ENCODE results near the gene FARS2.

Gene FARS2

GRCh38 chr6:5285081-5285480, 23.8 kb downstream of the FARS2 start:
- DNase-seq (ENCODE audit: low read depth in 1 of 2, low spot score in 1 of 2): no peak

DNA sequence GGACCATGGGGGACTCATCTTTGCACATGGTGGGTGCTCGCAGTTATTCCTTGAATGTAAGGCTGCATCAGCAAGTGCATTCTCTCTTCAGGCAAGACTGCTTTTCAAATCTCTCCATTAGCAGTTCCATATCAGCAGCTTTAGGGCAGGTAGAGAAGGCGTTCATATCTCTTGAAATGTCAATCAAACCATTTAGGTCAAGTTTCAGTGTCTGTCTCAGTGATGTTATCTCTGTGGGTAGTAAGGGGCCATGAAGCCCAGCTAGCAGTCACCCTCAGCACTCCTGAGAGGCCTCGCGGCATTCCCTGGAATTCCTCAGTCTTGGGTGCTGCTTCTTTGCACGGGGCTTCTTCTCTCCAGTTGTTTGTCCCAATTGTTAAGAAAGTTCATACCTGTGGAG, 24.2 kb downstream of the FARS2 start:
- no peak for DNase-seq (ENCODE audit: low read depth in 1 of 2, low spot score in 1 of 2)

DNA sequence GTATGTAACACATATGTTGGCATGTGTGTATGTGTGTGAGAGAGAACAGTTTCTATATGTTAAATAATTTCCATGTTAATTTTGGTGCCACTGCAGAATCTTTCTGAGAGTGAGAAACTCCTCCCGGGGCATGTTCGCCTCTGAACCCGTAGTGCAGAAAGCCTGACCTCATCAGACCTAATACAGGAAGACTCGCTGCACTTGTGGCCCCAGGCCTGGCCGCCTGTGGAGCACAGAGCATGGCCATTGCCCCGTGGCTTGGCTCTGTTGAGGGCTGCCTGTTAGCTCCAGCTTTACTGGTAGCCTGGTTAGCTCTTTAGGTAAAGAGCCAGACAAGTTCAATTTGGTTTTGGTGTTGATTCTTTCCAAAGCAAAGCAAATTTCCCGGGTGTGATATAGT, 25.5 kb downstream of the FARS2 start:
- DNase-seq (ENCODE audit: low read depth in 1 of 2, low spot score in 1 of 2): no peak

DNA sequence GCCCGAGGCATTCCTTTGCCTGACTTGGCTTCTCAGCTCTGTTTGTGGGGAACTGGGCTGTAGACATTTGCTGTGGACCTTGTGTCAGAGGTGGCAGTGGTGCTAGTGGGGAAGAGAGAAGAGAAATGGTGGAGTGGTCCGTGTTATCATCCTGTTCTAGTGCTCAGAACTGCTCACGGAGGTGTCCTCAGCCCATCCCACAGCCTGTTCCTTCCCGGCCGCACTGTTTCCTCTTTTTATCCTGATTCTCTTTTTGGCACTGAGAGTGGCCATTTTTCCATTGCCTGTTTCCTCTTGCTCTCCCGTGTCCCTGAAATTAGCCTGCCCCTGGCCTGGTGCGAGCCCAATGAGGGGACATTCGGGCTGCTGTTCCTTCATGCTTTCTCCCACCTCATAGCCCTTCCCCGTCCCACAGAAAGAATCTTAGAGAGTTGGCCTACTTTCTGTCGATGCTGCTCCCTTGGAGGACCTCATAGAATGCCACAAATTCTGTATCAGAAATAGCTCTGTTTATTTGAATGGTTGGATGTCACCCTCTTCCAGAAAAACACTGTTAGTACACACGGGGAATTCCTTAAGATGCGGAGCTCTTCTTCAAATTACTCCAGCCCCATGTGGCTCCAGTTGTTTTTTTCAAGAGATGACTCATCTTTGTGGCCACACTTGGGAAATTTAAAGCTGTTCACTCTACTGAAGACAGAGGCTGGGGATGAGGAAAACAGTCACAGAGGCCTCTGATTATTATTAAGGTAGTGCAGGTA, 26.1 kb downstream of the FARS2 start:
- DNase-seq (ENCODE audit: low read depth in 1 of 2, low spot score in 1 of 2): no peak

DNA sequence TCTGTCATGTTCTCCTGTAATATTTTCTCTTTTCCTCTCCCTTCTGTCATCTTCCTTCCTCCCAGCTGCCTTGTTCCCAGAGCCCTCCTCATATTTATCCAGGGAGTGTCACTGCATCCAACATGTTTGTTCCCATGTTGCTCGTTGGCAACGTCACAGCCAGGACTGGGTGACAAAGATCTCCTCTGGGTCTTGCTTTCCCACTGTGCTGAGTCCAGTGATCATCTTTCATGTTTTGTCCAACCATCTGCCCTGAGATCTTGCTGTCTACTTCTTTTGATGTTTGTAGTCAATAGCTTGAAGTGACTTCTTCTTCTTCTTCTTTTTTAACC, 26.6 kb downstream of the FARS2 start:
- DNase-seq (ENCODE audit: low read depth in 1 of 2, low spot score in 1 of 2): no peak

- no peak for DNase-seq (ENCODE audit: low read depth in 1 of 2, low spot score in 1 of 2)
Measured at GRCh38 chr6:5290097-5290496, 28.8 kb downstream of the FARS2 start.

DNA sequence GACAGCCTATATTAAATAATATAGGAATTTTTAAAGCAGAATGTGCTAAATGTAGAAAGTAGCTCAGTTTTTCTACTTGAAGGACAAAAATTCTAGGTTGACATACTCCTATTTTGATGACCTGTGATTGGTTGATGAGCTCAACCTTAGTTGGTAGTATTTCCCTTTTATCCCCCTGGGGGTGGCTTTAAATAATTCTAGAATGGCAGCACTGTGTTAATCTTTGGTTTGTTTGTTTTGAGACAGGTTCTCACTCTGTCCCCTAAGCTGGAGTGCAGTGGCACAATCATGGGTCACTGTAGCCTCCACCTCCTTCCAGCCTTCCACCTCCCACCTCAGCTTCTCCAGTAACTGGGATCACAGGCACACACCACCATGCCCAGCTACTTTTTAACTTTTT, 29.2 kb downstream of the FARS2 start:
- no peak for DNase-seq (ENCODE audit: low read depth in 1 of 2, low spot score in 1 of 2)

- no peak for DNase-seq (ENCODE audit: low read depth in 1 of 2, low spot score in 1 of 2)
Measured at GRCh38 chr6:5292154-5292553, 30.8 kb downstream of the FARS2 start.

- DNase-seq (ENCODE audit: low read depth in 1 of 2, low spot score in 1 of 2): no peak
Measured at GRCh38 chr6:5293692-5294091, 32.4 kb downstream of the FARS2 start.

GRCh38 chr6:5294392-5295211, 33.3 kb downstream of the FARS2 start:
- DNase-seq (ENCODE audit: low read depth in 1 of 2, low spot score in 1 of 2): no peak

- no peak for DNase-seq (ENCODE audit: low read depth in 1 of 2, low spot score in 1 of 2)
Measured at GRCh38 chr6:5295623-5296022, 34.3 kb downstream of the FARS2 start.

DNA sequence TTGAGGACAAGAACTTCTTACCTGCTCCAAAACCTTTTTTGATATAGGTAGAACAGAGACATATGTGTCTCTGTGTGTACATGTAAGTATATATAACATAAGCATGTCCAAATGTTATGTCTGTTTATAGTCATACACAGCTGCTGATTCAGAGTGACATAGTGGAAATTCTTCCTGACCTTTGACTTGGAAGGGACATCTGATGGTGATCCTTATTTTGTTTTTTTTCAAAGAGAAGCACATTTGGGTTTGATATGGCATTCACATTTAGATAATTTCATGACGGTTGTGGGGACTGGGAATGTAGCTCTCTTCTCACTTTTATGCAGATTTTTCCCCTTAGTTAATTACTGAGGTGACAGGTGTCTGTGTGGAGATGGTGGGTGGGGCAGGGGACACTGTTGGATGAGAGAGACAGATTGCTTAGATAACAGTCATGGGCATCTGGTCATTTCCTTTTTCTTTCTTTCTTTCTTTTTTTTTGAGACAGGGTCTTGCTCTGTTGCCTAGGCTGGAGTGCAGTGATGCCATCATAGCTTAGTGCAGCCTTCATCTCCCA, 39.0 kb downstream of the FARS2 start:
- no peak for DNase-seq (ENCODE audit: low read depth in 1 of 2, low spot score in 1 of 2)

- DNase-seq (ENCODE audit: low read depth in 1 of 2, low spot score in 1 of 2): peak in 1 of 2 donors; percentile 7
Measured at GRCh38 chr6:5302220-5302946, 41.1 kb downstream of the FARS2 start.

GRCh38 chr6:5302995-5303622, 41.8 kb downstream of the FARS2 start:
- peak; percentile 30 to 33 for DNase-seq (ENCODE audit: low read depth in 1 of 2, low spot score in 1 of 2)

DNA sequence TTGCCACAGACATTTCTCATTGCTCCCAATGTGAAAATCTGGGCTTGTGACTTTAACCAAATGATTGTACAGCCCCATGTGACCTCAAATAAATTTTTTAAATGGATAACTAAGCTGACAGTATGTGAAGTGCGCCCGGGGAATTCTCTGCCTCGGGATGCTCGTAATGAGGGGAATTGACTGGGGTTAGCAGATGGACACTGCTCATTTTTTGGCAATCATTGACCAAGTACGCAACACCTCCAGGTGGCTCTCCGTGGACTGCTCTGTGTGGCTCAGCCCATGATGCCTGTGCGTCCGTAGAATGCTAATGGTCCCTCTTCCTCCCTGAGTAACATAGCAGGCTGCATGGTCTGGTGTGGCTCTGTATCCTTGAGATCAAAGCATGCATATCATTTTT, 42.4 kb downstream of the FARS2 start:
- no peak for DNase-seq (ENCODE audit: low read depth in 1 of 2, low spot score in 1 of 2)

- no peak for DNase-seq (ENCODE audit: low read depth in 1 of 2, low spot score in 1 of 2)
Measured at GRCh38 chr6:5305968-5306626, 44.8 kb downstream of the FARS2 start.

GRCh38 chr6:5307058-5307457, 45.7 kb downstream of the FARS2 start:
- DNase-seq (ENCODE audit: low read depth in 1 of 2, low spot score in 1 of 2): no peak

DNA sequence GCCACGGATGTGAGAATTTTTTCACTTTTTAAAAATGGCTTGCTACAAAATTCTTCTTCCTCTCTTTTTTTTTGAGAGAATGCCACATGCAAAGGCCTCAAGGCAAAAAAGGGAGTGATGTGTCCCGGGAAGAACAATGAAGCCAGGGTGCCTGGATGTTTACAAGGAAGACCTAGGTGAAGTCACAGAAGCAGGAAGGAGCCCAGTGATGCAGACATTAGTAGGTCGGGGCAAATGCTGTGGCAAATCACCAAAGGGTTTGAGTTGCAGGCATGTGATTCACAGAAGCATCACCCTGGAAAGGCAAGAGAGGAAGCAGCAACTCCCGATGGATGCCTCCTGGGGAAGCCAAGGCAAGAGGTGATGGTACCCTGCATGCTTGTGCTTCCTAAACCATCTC, 46.8 kb downstream of the FARS2 start:
- no peak for DNase-seq (ENCODE audit: low read depth in 1 of 2, low spot score in 1 of 2)

GRCh38 chr6:5314191-5314865, 53.0 kb downstream of the FARS2 start:
- no peak for DNase-seq (ENCODE audit: low read depth in 1 of 2, low spot score in 1 of 2)

DNA sequence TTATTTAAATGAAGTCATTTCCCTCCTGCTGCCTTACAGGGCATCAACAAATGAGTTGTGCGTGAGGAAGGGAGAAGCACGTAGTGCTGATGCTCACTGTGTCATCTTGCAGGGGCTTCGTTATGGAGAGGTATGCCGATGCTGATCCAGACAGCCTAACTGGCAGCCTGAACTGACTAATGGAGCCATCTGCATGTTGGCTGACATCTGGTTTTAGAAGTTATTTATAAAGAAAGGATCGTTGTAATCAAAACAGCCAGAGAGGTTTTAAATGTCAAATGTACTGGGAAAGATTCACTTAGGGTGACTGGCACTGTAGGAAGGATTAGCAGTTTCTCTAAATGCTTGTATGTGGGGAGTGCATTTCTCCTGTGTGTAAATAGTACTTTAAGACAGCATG, 54.6 kb downstream of the FARS2 start:
- no peak for DNase-seq (ENCODE audit: low read depth in 1 of 2, low spot score in 1 of 2)
